ENCODE data around the gene NCKIPSD. TPM values are rescaled to one million over a fixed set of nuclear protein-coding genes. Genes with fewer than 3 reads are reported as not detected.

Gene NCKIPSD
- total RNA-seq, 1 donor = 17.7 TPM

DNA sequence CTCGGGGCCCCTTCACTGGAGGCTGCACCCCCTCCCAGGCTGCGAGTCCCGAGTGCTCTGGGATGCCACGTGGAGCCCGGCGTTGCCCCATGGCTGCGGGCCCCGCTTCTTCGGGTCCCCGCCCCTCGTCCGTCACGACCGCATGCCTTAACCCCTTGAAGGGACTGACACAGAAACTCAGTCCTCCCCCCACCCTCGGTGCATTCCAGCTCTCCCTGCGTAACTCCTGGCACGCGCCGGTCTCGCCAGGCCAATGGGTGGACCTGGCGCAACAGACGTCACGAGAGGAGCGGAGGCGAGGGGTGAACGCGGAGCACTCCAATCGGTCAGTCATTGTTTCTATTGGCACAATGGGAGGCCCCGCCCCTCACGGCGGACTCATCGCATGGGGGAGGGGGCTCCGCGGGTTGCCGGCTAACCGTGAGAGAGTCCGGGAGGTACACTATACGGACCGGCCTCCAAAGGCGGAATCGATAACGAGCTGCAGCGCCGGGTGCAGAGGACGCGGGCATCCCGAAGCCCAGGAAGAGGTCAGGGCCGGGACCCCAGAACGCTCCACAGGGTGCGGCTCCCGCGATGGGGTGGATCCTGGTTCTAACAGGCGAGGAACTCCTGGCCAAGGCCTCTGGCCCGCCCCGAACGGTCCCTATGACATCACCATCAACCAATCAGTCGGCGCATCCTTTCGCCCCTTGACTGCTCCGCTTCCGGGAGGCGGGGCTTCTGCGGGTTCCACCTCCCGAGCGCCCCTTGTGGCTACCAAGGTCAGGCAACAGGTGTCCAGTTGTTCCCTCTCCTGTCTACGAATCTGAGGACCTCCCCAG is 22.0 kb downstream of the NCKIPSD start:
- H3K4me2 ChIP-seq (ENCODE audit: insufficient read depth, low read length) = peak overlapping the region; percentile 99

DNA sequence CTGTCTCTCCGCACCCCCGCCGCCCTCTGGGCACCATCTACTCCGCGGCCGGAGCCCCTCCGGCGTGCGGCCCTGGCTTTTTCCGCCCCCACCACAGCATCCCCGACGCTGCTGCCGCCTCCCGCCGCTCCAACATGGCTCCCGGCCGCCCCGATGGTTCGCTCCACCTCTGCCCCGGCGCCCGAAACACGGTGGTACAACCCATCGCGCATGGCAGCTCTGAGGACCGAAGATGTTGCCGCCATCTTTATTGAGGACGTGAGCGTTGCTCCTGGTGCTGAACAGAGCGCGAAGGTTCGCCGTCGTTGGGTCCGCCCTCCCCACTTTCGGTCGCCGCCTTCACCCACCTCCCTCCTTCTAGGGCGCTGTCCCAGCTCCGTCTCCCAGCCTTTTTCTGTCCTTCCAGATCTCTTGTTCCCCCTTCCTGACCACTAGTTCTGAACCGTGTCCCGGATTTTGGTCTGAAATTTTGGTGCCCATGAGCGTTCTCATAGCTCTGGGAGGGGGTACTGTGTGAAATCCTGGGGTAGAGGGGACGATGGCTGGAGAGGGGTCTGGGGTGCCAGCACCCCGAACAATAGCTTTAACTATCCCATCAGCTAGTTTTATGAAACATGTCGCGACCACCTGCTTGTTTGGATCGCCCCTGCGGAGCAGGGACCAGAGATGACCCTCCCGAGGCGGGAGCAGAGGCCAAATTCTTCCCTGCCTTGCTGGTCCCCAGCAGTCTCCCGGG is 22.8 kb downstream of the NCKIPSD start, which contains the start of gene CELSR3:
CELSR3 (minus strand) TSS at position 134 of the 736 bp plus-strand sequence. CDS start 252 bp downstream, outside the sequence.
- no peaks in the 10 kb centered on the region for H3K79me2 ChIP-seq (ENCODE audit: insufficient read depth, low read length)
- peak; percentile 98 for DNase-seq (ENCODE audit: insufficient read length, low spot score, missing footprints)
- peak within 1 kb of the TSS; percentile 99 for H3K27ac ChIP-seq (ENCODE audit: low read depth, low read length)
- peak within 1 kb of the TSS; percentile 85 for H3K4me3 ChIP-seq (ENCODE audit: insufficient read depth, low read length)
- TF ChIP-seq, protein P1, sequence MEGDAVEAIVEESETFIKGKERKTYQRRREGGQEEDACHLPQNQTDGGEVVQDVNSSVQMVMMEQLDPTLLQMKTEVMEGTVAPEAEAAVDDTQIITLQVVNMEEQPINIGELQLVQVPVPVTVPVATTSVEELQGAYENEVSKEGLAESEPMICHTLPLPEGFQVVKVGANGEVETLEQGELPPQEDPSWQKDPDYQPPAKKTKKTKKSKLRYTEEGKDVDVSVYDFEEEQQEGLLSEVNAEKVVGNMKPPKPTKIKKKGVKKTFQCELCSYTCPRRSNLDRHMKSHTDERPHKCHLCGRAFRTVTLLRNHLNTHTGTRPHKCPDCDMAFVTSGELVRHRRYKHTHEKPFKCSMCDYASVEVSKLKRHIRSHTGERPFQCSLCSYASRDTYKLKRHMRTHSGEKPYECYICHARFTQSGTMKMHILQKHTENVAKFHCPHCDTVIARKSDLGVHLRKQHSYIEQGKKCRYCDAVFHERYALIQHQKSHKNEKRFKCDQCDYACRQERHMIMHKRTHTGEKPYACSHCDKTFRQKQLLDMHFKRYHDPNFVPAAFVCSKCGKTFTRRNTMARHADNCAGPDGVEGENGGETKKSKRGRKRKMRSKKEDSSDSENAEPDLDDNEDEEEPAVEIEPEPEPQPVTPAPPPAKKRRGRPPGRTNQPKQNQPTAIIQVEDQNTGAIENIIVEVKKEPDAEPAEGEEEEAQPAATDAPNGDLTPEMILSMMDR (IDR thresholded peaks at IDR 0.05; ENCODE audit: extremely low read depth, low read depth, low read length) = no peak
- H3K36me3 ChIP-seq (ENCODE audit: insufficient read depth, low read length) = no peaks in the 10 kb centered on the region
- H3K9me3 ChIP-seq (ENCODE audit: low read depth, low read length) = no peaks in the 10 kb centered on the region
- H3K4me1 ChIP-seq (ENCODE audit: insufficient read depth, low read length) = peaks cover 18% of the 10 kb centered on the region
- peak within 1 kb of the TSS; percentile 92 for H2AFZ ChIP-seq (ENCODE audit: low read length)
- H4K20me1 ChIP-seq (ENCODE audit: insufficient read depth, low read length) = peaks cover 6% of the 10 kb centered on the region
- H3K4me2 ChIP-seq (ENCODE audit: insufficient read depth, low read length) = peak within 1 kb of the TSS; percentile 99
- no peaks in the 10 kb centered on the region for H3K27me3 ChIP-seq (ENCODE audit: insufficient read depth, low read length)

More for the DNA sequence above, 22.0 kb downstream of the NCKIPSD start:
- H3K36me3 ChIP-seq (ENCODE audit: insufficient read depth, low read length) = no peaks in the 10 kb centered on the region
- TF ChIP-seq, protein P1 (IDR thresholded peaks at IDR 0.05; ENCODE audit: extremely low read depth, low read depth, low read length) = peak; percentile 86
- peak overlapping the region; percentile 92 for H2AFZ ChIP-seq (ENCODE audit: low read length)
- peak overlapping the region; percentile 99 for H3K27ac ChIP-seq (ENCODE audit: low read depth, low read length)
- peak overlapping the region; percentile 85 for H3K4me3 ChIP-seq (ENCODE audit: insufficient read depth, low read length)
- H4K20me1 ChIP-seq (ENCODE audit: insufficient read depth, low read length) = peaks cover 6% of the 10 kb centered on the region
- no peaks in the 10 kb centered on the region for H3K79me2 ChIP-seq (ENCODE audit: insufficient read depth, low read length)
- peaks cover 18% of the 10 kb centered on the region for H3K4me1 ChIP-seq (ENCODE audit: insufficient read depth, low read length)
- no peaks in the 10 kb centered on the region for H3K27me3 ChIP-seq (ENCODE audit: insufficient read depth, low read length)
- no peaks in the 10 kb centered on the region for H3K9me3 ChIP-seq (ENCODE audit: low read depth, low read length)
- DNase-seq (ENCODE audit: insufficient read length, low spot score, missing footprints) = peak; percentile 100

DNA sequence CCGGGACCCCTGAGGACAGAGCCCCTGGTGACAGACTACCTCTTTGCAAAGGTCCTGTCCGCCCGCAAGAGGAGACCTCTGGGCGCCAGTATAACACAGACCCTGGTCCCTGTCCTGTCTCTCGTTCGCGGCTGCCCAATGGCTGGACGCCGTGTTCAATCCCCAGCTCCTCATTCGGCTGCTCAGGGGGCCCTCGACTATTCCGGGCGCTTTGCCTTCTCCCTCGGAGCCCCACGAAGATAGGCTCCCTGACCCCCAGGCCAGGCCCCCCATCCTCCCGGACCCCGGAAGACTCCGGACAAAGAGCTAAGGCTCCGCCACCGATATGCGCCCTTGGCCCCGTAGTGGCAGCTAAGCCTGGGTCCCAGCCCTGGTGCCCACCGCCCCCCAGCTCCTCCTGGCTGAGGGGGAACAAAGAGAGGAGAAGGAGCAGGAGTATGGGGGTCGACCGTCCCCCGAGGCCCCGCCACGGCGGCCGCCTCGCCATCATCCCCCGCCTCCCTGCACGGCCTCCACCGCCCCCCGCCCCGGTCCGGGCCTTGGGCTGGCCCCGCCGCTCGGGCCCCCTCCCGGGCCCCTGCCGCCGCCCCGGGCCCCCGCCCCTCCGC is 23.5 kb downstream of the NCKIPSD start:
- Histone ChIP-seq H2AFZ (ENCODE audit: low read length) (no peak overlapping the region), H3K4me1 (ENCODE audit: insufficient read depth, low read length) (peaks cover 18% of the 10 kb centered on the region), H3K36me3 (ENCODE audit: insufficient read depth, low read length) (no peaks in the 10 kb centered on the region), H3K4me2 (ENCODE audit: insufficient read depth, low read length) (peak overlapping the region; percentile 99), H3K79me2 (ENCODE audit: insufficient read depth, low read length) (no peaks in the 10 kb centered on the region), H3K4me3 (ENCODE audit: insufficient read depth, low read length) (peak overlapping the region; percentile 85), H3K9me3 (ENCODE audit: low read depth, low read length) (no peaks in the 10 kb centered on the region), H4K20me1 (ENCODE audit: insufficient read depth, low read length) (peaks cover 6% of the 10 kb centered on the region), H3K27ac (ENCODE audit: low read depth, low read length) (no peak overlapping the region), H3K27me3 (ENCODE audit: insufficient read depth, low read length) (no peaks in the 10 kb centered on the region)
- TF ChIP-seq, protein P1 (IDR thresholded peaks at IDR 0.05; ENCODE audit: extremely low read depth, low read depth, low read length) = no peak
- DNase-seq (ENCODE audit: insufficient read length, low spot score, missing footprints) = peak; percentile 86

Data from osteoblast (primary cell).